Measurements from ENCODE around the gene PPP1R7.

DNA sequence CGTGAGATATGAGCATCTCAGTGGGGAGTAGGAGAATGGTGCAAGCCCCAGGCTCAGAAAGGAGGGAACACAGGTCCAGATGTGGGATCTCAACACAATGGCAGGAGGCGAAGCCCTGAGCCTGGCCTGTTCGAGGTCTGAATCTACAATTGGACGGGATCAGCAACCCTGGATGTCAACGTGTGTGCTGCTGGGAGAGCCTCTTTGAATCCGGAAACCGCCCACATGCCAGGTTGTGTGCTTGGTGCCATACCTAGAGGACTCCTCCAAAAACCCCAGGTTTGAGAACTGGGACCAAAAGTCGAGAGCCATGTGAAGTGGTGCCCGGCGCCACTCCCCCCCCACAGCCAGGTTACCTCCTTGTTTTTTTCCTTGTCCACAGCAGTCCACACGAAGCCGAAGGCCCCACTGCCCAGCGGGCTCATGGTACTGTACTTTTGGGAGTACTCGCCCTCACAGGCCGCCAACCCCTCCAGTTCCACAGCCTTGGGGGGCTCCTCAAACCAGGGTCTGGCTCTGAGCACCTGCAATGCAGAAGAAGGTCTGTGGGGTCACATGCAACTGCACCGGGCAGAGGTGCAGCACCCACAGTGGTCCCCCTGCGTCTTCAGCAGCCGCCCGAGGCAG, 27.8 kb upstream of the PPP1R7 start:
- TF ChIP-seq, protein P1, sequence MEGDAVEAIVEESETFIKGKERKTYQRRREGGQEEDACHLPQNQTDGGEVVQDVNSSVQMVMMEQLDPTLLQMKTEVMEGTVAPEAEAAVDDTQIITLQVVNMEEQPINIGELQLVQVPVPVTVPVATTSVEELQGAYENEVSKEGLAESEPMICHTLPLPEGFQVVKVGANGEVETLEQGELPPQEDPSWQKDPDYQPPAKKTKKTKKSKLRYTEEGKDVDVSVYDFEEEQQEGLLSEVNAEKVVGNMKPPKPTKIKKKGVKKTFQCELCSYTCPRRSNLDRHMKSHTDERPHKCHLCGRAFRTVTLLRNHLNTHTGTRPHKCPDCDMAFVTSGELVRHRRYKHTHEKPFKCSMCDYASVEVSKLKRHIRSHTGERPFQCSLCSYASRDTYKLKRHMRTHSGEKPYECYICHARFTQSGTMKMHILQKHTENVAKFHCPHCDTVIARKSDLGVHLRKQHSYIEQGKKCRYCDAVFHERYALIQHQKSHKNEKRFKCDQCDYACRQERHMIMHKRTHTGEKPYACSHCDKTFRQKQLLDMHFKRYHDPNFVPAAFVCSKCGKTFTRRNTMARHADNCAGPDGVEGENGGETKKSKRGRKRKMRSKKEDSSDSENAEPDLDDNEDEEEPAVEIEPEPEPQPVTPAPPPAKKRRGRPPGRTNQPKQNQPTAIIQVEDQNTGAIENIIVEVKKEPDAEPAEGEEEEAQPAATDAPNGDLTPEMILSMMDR (IDR thresholded peaks at IDR 0.05), result no peak
- TF ChIP-seq POLR2A (IDR thresholded peaks at IDR 0.05), result no peak
